K562 (cell line): ENCODE measurements around the gene HMBS. TPM values are rescaled to one million over a fixed set of nuclear protein-coding genes. Genes with fewer than 3 reads are reported as not detected.

Experiments used
- CEBPB ChIP-seq: fragments of 450-650 bp; IDR thresholded peaks from 2 replicates; pipeline ENCODE4 v1.6.1; 2016; ENCODE audit warnings: missing genetic modification characterization, missing compliant biosample characterization
- DNMT1 ChIP-seq: fragments of 450-650 bp; IDR thresholded peaks from 2 replicates; pipeline ENCODE4 v1.6.1; 2016; ENCODE audit warnings: antibody characterized with exemption, mild to moderate bottlenecking
- GATA2 ChIP-seq: sonication (generic); formaldehyde crosslinking; IDR thresholded peaks from 2 replicates; pipeline ENCODE4 v1.4.0; 2020; ENCODE audit warnings: mild to moderate bottlenecking, missing genetic modification reagents
- JUND ChIP-seq, 2 experiments: IDR thresholded peaks; 2 replicates in 1 of 2; 3 replicates in 1 of 2; pipeline ENCODE4 v1.6.1; 2011; ENCODE audit warnings: borderline replicate concordance in 2 of 2, low read depth in 2 of 2, low read length in 2 of 2, improper control_type of control experiment in 1 of 2, missing biosample characterization in 1 of 2, missing genetic modification characterization in 1 of 2, missing genetic modification reagents in 1 of 2
- MTA1 ChIP-seq: fragments of 450-650 bp; IDR thresholded peaks from 2 replicates; pipeline ENCODE4 v1.6.1; 2017; ENCODE audit warnings: borderline replicate concordance
- NCOA4 ChIP-seq: fragments of 450-650 bp; IDR thresholded peaks from 2 replicates; pipeline ENCODE4 v1.6.1; 2018; ENCODE audit warnings: mild to moderate bottlenecking; ENCODE audit not compliant: partially characterized antibody
- NFIC ChIP-seq: fragments of 450-650 bp; IDR thresholded peaks from 2 replicates; pipeline ENCODE4 v1.6.1; 2017; ENCODE audit warnings: mild to moderate bottlenecking, inconsistent platforms
- PHB2 ChIP-seq: fragments of 450-650 bp; IDR thresholded peaks from 2 replicates; pipeline ENCODE4 v1.6.1; 2017; ENCODE audit warnings: low read depth
- POLR2H ChIP-seq: IDR thresholded peaks from 2 replicates; pipeline ENCODE4 v1.6.1; 2016; ENCODE audit warnings: missing genetic modification characterization, low read depth, mild to moderate bottlenecking, control low read depth, missing compliant biosample characterization, moderate library complexity
- TCF3 ChIP-seq: sonication (generic); formaldehyde crosslinking; IDR thresholded peaks from 2 replicates; pipeline ENCODE4 v1.4.0; 2020; ENCODE audit warnings: mild to moderate bottlenecking, missing genetic modification reagents
- TCF7 ChIP-seq: sonication (generic); IDR thresholded peaks from 2 replicates; pipeline ENCODE4 v1.6.1; 2016; ENCODE audit warnings: antibody characterized with exemption, borderline replicate concordance
- ZNF23 ChIP-seq: fragments of 250-450 bp; sonication (Bioruptor Pico); IDR thresholded peaks from 2 replicates; pipeline ENCODE4 v1.4.0; 2020; ENCODE audit warnings: mild to moderate bottlenecking
- ZNF75A ChIP-seq: fragments of 450-650 bp; formaldehyde crosslinking; IDR thresholded peaks from 2 replicates; pipeline ENCODE4 v1.4.0; 2020; ENCODE audit warnings: mild to moderate bottlenecking
- polyA plus RNA-seq, 8 experiments: library from polyadenylated mRNA; depleted of rRNA in 4 of 8; stranded (reverse) in 5 of 8; unstranded in 3 of 8; fragments of >200 nt; fragmentation: Nextera tagmentation in 2 of 8; fragmentation: Illumina TruSeq in 1 of 8; extraction: Ambion mirVana in 2 of 8; extraction: Trizol in 1 of 8; gene quantifications; 2 replicates each; pipeline versions ENCODE4 v1.2.1 to v1.2.3, GENCODE V29; 2011 to 2014; ENCODE audit warnings: inconsistent platforms in 1 of 8, missing spikeins in 1 of 8
- total RNA-seq, 7 experiments: library from RNA; depleted of rRNA in 6 of 7; stranded (reverse); fragments of >200 nt in 6 of 7; fragmentation: Illumina TruSeq in 2 of 7; extraction: Trizol in 2 of 7; gene quantifications; 2 replicates each; pipeline versions ENCODE4 v1.2.1 to v1.2.3, GENCODE V29; 2011 to 2021; ENCODE audit warnings: low replicate concordance in 1 of 7
- TF ChIP-seq, protein P1 (sequence below), 2 experiments: fragments of 450-650 bp; IDR thresholded peaks; 2 replicates each; pipeline ENCODE4 v1.6.1; 2016
- TF ChIP-seq, protein P2 (sequence below), 3 experiments: fragments of 200-800 bp in 1 of 3; fragments of 250-450 bp in 1 of 3; fragments of 450-650 bp in 1 of 3; sonication (Bioruptor Pico) in 1 of 3; sonication (Bioruptor generic) in 1 of 3; formaldehyde crosslinking in 1 of 3; IDR thresholded peaks; 2 replicates each; pipeline versions ENCODE4 v1.6.1 to v1.8.0; 2016 to 2022; ENCODE audit warnings: mild to moderate bottlenecking in 2 of 3, missing genetic modification characterization in 2 of 3, missing compliant biosample characterization in 1 of 3, moderate library complexity in 1 of 3

Gene HMBS
- total and polyA plus RNA-seq, 9 of the 15 experiments (the other 6 are each of a cell fraction or from before 2014, with no cell fraction given), result 56.9 to 385 (median 286) TPM

DNA sequence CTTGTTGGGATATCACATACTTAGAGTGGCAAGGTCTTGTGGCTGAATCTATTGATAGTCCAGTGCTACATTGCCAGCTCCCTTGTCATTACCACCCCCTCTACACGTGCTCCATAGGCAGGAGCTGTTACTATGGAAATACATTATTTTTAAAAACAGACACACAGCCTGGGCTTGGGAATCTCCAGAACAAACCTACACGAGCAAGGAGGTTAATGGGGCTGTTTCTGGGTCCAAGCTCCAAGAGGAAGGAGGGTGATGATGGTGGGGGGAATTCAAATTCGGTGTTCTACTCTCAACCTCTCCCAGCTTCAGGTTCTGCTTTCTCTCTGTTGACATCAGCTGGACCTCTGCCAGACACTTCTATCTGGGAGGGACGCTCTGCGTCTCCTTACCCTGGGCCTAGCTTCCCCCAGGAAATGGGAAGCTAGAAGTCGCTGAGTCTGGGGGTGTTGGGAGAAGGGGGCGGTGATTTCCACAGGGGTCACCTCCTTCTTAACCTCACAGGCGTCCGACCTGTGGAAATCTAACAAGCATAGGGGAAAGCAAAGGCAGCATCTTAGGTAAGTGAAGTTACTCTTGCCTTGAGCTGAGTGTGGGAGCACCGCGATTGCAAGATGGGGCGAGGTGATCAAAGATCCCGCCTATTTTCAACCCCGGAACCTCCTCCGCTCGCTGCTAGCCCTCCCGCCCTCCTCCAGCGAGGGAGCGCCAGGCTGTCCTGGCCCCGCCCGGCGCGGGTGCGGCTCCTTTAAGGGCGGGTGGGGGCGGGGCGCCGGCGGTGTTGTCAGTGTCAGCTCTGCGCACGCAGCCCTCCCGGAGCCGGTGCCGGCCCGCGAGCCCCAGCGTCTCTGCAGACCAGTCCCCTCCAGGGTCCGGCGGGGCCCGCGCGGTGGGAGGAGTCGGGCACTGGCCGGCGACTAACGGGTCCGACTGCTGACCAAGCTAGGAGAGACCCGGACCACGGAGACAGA is 22.2 kb downstream of the HMBS start, which contains the start of gene C2CD2L (continued):
- TF ChIP-seq GATA2 (CRISPR knock-in tag) (no peak), ZNF75A (CRISPR knock-in tag) (no peak), ZNF23 (CRISPR knock-in tag) (no peak), TCF3 (CRISPR knock-in tag) (0 out of 2 replicates have a peak, but pooled peaks have one; percentile 5), JUND (IDR thresholded peaks at IDR 0.05; ENCODE audit: borderline replicate concordance, low read depth, low read length) (peak; percentile 5; the same call in 1 of the 2 replicates), JUND (tag; IDR thresholded peaks at IDR 0.05; ENCODE audit: borderline replicate concordance, low read depth, low read length) (peak; percentile 42; the same call in 2 of the 3 replicates), CEBPB (tag) (peak; percentile 75), MTA1 (peak; percentile 25; the same call in 1 of the 2 replicates), NCOA4 (no peak), PHB2 (peak; percentile 15; the same call in 1 of the 2 replicates), TCF7 (0 out of 2 replicates have a peak, but pooled peaks have one; percentile 63), POLR2H (peak; percentile 82), DNMT1 (0 out of 2 replicates have a peak, but pooled peaks have one; percentile 31), NFIC (peak; percentile 97)
- TF ChIP-seq, protein P1, sequence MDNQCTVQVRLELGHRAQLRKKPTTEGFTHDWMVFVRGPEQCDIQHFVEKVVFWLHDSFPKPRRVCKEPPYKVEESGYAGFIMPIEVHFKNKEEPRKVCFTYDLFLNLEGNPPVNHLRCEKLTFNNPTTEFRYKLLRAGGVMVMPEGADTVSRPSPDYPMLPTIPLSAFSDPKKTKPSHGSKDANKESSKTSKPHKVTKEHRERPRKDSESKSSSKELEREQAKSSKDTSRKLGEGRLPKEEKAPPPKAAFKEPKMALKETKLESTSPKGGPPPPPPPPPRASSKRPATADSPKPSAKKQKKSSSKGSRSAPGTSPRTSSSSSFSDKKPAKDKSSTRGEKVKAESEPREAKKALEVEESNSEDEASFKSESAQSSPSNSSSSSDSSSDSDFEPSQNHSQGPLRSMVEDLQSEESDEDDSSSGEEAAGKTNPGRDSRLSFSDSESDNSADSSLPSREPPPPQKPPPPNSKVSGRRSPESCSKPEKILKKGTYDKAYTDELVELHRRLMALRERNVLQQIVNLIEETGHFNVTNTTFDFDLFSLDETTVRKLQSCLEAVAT (IDR thresholded peaks at IDR 0.05), result peak in 1 of 2 experiments; percentile 86; a peak in 2 of 4 replicates
- TF ChIP-seq, protein P2, sequence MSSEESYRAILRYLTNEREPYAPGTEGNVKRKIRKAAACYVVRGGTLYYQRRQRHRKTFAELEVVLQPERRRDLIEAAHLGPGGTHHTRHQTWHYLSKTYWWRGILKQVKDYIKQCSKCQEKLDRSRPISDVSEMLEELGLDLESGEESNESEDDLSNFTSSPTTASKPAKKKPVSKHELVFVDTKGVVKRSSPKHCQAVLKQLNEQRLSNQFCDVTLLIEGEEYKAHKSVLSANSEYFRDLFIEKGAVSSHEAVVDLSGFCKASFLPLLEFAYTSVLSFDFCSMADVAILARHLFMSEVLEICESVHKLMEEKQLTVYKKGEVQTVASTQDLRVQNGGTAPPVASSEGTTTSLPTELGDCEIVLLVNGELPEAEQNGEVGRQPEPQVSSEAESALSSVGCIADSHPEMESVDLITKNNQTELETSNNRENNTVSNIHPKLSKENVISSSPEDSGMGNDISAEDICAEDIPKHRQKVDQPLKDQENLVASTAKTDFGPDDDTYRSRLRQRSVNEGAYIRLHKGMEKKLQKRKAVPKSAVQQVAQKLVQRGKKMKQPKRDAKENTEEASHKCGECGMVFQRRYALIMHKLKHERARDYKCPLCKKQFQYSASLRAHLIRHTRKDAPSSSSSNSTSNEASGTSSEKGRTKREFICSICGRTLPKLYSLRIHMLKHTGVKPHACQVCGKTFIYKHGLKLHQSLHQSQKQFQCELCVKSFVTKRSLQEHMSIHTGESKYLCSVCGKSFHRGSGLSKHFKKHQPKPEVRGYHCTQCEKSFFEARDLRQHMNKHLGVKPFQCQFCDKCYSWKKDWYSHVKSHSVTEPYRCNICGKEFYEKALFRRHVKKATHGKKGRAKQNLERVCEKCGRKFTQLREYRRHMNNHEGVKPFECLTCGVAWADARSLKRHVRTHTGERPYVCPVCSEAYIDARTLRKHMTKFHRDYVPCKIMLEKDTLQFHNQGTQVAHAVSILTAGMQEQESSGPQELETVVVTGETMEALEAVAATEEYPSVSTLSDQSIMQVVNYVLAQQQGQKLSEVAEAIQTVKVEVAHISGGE (CRISPR knock-in tag; IDR thresholded peaks at IDR 0.05), result peak in 1 of 3 experiments; percentile 84; a peak in 2 of 6 replicates
